Measurements from ENCODE around the gene THAP7. TPM values are rescaled to one million over a fixed set of nuclear protein-coding genes. Genes with fewer than 3 reads are reported as not detected.
A peak's percentile ranks its signal among the peaks of the same experiment; 100 is the strongest.
"Not testable (repeated sequence)": the region's sequence is repeated elsewhere in the genome, so short reads cannot be mapped to it uniquely, and the experiment has no call there.

The THAP7 gene
- total RNA-seq, 2 experiments from 2014 or later = 25.1 to 27.2 TPM

GRCh38 chr22:20979243-20979809 is 22.6 kb downstream of the THAP7 start:
- ATAC-seq = peak; percentile 82
- Mint-ChIP-seq H3K4me3 (peak overlapping the region; percentile 63), H3K9me3 (ENCODE audit: low read depth) (peaks cover 3% of the 10 kb centered on the region), H3K27me3 (no peaks in the 10 kb centered on the region), H3K27ac (peak overlapping the region; percentile 78), H3K4me1 (peaks cover 40% of the 10 kb centered on the region), H3K36me3 (ENCODE audit: low read depth) (peaks cover 8% of the 10 kb centered on the region)
- ChIA-PET CTCF (no interaction called here), POLR2A (interaction anchor here (0.8 kb wide), 1 partner anchor 12 kb away, joined by 3 read pairs; no protein-coding TSS in a partner anchor)
- DNase-seq = peak; percentile 86
- intact Hi-C loops (cut with DNase I, micrococcal nuclease) = loop anchor here in 1 of 2 experiments (1.0 kb wide), 1 partner anchor 121 kb away; the partner anchor contains the start of gene PI4KA

GRCh38 chr22:20978419-20978818 is 23.5 kb downstream of the THAP7 start:
- POLR2A ChIA-PET = no interaction called here
- CTCF ChIA-PET = interaction anchor here (1.0 kb wide), 1 partner anchor 61 kb away, joined by 3 read pairs; the partner anchor contains the start of gene CRKL
- ATAC-seq (no peak), DNase-seq (no peak)
- no peaks in the 10 kb centered on the region for H3K36me3 Mint-ChIP-seq (ENCODE audit: low read depth)
- H3K27me3 Mint-ChIP-seq = no peaks in the 10 kb centered on the region
- H3K4me1 Mint-ChIP-seq = peaks cover 33% of the 10 kb centered on the region
- H3K27ac Mint-ChIP-seq = no peak overlapping the region
- H3K9me3 Mint-ChIP-seq (ENCODE audit: low read depth) = peaks cover 3% of the 10 kb centered on the region
- intact Hi-C loops (cut with DNase I, micrococcal nuclease) = no loop called here
- H3K4me3 Mint-ChIP-seq = no peak overlapping the region

- DNase-seq (no peak), ATAC-seq (no peak)
- no peak overlapping the region for H3K4me3 Mint-ChIP-seq
- H3K27ac Mint-ChIP-seq = no peak overlapping the region
- ChIA-PET POLR2A (no interaction called here), CTCF (interaction anchor here (1.0 kb wide), 1 partner anchor 60 kb away, joined by 3 read pairs; the partner anchor contains the start of gene CRKL)
- peaks cover 3% of the 10 kb centered on the region for H3K9me3 Mint-ChIP-seq (ENCODE audit: low read depth)
- H3K4me1 Mint-ChIP-seq = peaks cover 28% of the 10 kb centered on the region
- H3K36me3 Mint-ChIP-seq (ENCODE audit: low read depth) = no peaks in the 10 kb centered on the region
- no peaks in the 10 kb centered on the region for H3K27me3 Mint-ChIP-seq
- intact Hi-C loops (cut with DNase I, micrococcal nuclease) = no loop called here
Observed at GRCh38 chr22:20977516-20978170, 24.3 kb downstream of the THAP7 start.

- peaks cover 27% of the 10 kb centered on the region for H3K4me1 Mint-ChIP-seq
- no peaks in the 10 kb centered on the region for H3K27me3 Mint-ChIP-seq
- no peaks in the 10 kb centered on the region for H3K36me3 Mint-ChIP-seq (ENCODE audit: low read depth)
- H3K9me3 Mint-ChIP-seq (ENCODE audit: low read depth) = peaks cover 3% of the 10 kb centered on the region
- no peak for ATAC-seq
- intact Hi-C loops (cut with DNase I, micrococcal nuclease) = no loop called here
- H3K4me3 Mint-ChIP-seq = no peak overlapping the region
- ChIA-PET POLR2A (no interaction called here), CTCF (no interaction called here)
- H3K27ac Mint-ChIP-seq = no peak overlapping the region
- DNase-seq = no peak
Observed at GRCh38 chr22:20977019-20977418, 24.9 kb downstream of the THAP7 start.

GRCh38 chr22:20976291-20976877 is 25.5 kb downstream of the THAP7 start:
- Mint-ChIP-seq H3K27ac (no peak overlapping the region), H3K9me3 (ENCODE audit: low read depth) (peaks cover 3% of the 10 kb centered on the region), H3K4me1 (peaks cover 25% of the 10 kb centered on the region), H3K27me3 (no peaks in the 10 kb centered on the region), H3K4me3 (no peak overlapping the region), H3K36me3 (ENCODE audit: low read depth) (no peaks in the 10 kb centered on the region)
- DNase-seq (no peak), ATAC-seq (no peak)
- intact Hi-C loops (cut with DNase I, micrococcal nuclease) = no loop called here
- CTCF ChIA-PET = interaction anchor here (0.5 kb wide), 1 partner anchor 57 kb away, joined by 3 read pairs; no protein-coding TSS in a partner anchor
- POLR2A ChIA-PET = no interaction called here

- ATAC-seq (no peak), DNase-seq (no peak)
- Mint-ChIP-seq H3K4me1 (peaks cover 18% of the 10 kb centered on the region), H3K27me3 (no peaks in the 10 kb centered on the region), H3K4me3 (no peak overlapping the region), H3K27ac (no peak overlapping the region), H3K9me3 (ENCODE audit: low read depth) (peaks cover 3% of the 10 kb centered on the region), H3K36me3 (ENCODE audit: low read depth) (no peaks in the 10 kb centered on the region)
- intact Hi-C loops (cut with DNase I, micrococcal nuclease) = no loop called here
- POLR2A ChIA-PET = interaction anchor here (0.7 kb wide), 1 partner anchor 39 kb away, joined by 3 read pairs; no protein-coding TSS in a partner anchor
- CTCF ChIA-PET = interaction anchor here (0.5 kb wide), 1 partner anchor 56 kb away, joined by 3 read pairs; no protein-coding TSS in a partner anchor
Observed at GRCh38 chr22:20975541-20976290, 26.2 kb downstream of the THAP7 start.

- H3K4me1 Mint-ChIP-seq = peaks cover 5% of the 10 kb centered on the region
- POLR2A ChIA-PET = interaction anchor here (0.6 kb wide), 1 partner anchor 100 kb away, joined by 4 read pairs; no protein-coding TSS in a partner anchor
- intact Hi-C loops (cut with DNase I, micrococcal nuclease) = no loop called here
- ATAC-seq (no peak), DNase-seq (no peak)
- CTCF ChIA-PET = interaction anchor here (1.0 kb wide), 1 partner anchor 49 kb away, joined by 3 read pairs; no protein-coding TSS in a partner anchor
- H3K27ac Mint-ChIP-seq = no peak overlapping the region
- H3K4me3 Mint-ChIP-seq = no peak overlapping the region
- no peaks in the 10 kb centered on the region for H3K27me3 Mint-ChIP-seq
- no peaks in the 10 kb centered on the region for H3K36me3 Mint-ChIP-seq (ENCODE audit: low read depth)
- peaks cover 3% of the 10 kb centered on the region for H3K9me3 Mint-ChIP-seq (ENCODE audit: low read depth)
Observed at GRCh38 chr22:20974336-20974955, 27.5 kb downstream of the THAP7 start.

GRCh38 chr22:20973634-20974286 is 28.2 kb downstream of the THAP7 start:
- Mint-ChIP-seq H3K4me3 (no peak overlapping the region), H3K27me3 (no peaks in the 10 kb centered on the region), H3K9me3 (ENCODE audit: low read depth) (peaks cover under 1% of the 10 kb centered on the region), H3K36me3 (ENCODE audit: low read depth) (no peaks in the 10 kb centered on the region), H3K27ac (no peak overlapping the region), H3K4me1 (no peaks in the 10 kb centered on the region)
- ATAC-seq = no peak
- intact Hi-C loops (cut with DNase I, micrococcal nuclease) = no loop called here
- no peak for DNase-seq
- POLR2A ChIA-PET = no interaction called here
- CTCF ChIA-PET = interaction anchor here (1.0 kb wide), 2 partner anchors 41 to 48 kb away, joined by 3 read pairs; partner anchors contain the start of gene P2RX6

GRCh38 chr22:20972933-20973577 is 28.9 kb downstream of the THAP7 start:
- Mint-ChIP-seq H3K9me3 (ENCODE audit: low read depth) (no peaks in the 10 kb centered on the region), H3K4me1 (no peaks in the 10 kb centered on the region), H3K27me3 (no peaks in the 10 kb centered on the region), H3K27ac (no peak overlapping the region), H3K4me3 (no peak overlapping the region), H3K36me3 (ENCODE audit: low read depth) (no peaks in the 10 kb centered on the region)
- ChIA-PET CTCF (interaction anchor here (0.7 to 1.0 kb wide), 2 partner anchors 42 kb away, joined by 3 read pairs; partner anchors contain the start of gene P2RX6), POLR2A (interaction anchor here (0.8 to 1.2 kb wide), 2 partner anchors 8 to 9 kb away, joined by 3 to 6 read pairs; partner anchors contain the start of gene LZTR1)
- intact Hi-C loops (cut with DNase I, micrococcal nuclease) = no loop called here
- DNase-seq (no peak), ATAC-seq (no peak)

- H3K4me3 Mint-ChIP-seq; H3K27me3 Mint-ChIP-seq; ATAC-seq; intact Hi-C loops (cut with DNase I, micrococcal nuclease); H3K27ac Mint-ChIP-seq; H3K4me1 Mint-ChIP-seq; DNase-seq; H3K9me3 Mint-ChIP-seq (ENCODE audit: low read depth); H3K36me3 Mint-ChIP-seq (ENCODE audit: low read depth): not testable (repeated sequence)
- ChIA-PET POLR2A (interaction anchor here (0.8 to 1.2 kb wide), 2 partner anchors 9 to 10 kb away, joined by 3 to 6 read pairs; partner anchors contain the start of gene LZTR1), CTCF (interaction anchor here (0.7 kb wide), 1 partner anchor 41 kb away, joined by 3 read pairs; no protein-coding TSS in a partner anchor)
Observed at GRCh38 chr22:20972014-20972694, 29.8 kb downstream of the THAP7 start.

Data from activated CD4-positive, alpha-beta T cell treated with anti-CD3 and anti-CD28 coated beads for 36 hours (primary cell).